HG03045 (cell line): Measurements from ENCODE around the gene TLK2.

Source experiments
- ATAC-seq: cut with Tn5 transposase; IDR thresholded peaks from one replicate; pipeline ENCODE4 v1.9.1; 2021; ENCODE audit warnings: mild to moderate bottlenecking, moderate library complexity; ENCODE audit not compliant: unreplicated experiment

The TLK2 gene

GRCh38 chr17:62627219-62627903, 148.7 kb downstream of the TLK2 start, which contains the start of gene MRC2:
TSS of gene MRC2 (plus strand) at chr17:62627670. CDS start at chr17:62627803, 133 bp downstream.
- no peak for ATAC-seq

DNA sequence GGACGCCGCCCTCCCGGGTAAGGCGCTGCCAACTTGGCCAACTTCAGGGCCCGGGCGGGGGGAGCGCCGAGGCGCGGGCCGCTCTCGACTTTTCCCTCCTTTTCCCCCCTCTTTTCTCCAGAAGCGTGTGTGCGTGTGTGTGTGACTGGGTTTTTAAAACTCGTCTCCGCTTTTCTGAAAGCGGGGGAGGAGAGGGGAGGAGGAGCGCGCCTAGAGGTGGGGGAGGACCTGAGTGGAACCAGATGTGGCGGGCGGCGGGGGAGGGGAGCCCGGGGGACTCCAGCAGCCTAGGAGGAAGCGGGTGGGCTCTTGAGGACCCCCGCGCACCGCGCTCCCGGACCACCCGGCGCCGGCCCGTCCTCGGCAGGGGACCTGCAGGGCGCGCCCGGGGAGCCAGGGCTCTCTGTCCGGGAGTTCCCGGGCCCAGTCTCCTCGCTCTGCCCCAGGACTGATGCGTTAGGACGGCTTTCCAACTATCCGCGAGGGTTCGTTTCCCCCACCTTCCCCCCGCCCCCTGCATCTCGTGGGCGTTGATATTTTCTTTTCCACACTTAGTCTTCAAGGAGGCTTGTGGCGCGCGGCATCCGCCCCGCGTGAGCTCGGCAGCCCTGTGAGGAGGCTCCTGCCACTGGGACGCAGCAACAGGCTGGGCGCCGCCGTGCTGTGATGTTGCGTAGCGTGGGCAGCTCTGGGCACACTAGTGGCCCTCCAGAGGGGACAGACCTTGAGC, 149.4 kb downstream of the TLK2 start:
- ATAC-seq, result no peak

GRCh38 chr17:62628831-62629555, 150.4 kb downstream of the TLK2 start:
- no peak for ATAC-seq

DNA sequence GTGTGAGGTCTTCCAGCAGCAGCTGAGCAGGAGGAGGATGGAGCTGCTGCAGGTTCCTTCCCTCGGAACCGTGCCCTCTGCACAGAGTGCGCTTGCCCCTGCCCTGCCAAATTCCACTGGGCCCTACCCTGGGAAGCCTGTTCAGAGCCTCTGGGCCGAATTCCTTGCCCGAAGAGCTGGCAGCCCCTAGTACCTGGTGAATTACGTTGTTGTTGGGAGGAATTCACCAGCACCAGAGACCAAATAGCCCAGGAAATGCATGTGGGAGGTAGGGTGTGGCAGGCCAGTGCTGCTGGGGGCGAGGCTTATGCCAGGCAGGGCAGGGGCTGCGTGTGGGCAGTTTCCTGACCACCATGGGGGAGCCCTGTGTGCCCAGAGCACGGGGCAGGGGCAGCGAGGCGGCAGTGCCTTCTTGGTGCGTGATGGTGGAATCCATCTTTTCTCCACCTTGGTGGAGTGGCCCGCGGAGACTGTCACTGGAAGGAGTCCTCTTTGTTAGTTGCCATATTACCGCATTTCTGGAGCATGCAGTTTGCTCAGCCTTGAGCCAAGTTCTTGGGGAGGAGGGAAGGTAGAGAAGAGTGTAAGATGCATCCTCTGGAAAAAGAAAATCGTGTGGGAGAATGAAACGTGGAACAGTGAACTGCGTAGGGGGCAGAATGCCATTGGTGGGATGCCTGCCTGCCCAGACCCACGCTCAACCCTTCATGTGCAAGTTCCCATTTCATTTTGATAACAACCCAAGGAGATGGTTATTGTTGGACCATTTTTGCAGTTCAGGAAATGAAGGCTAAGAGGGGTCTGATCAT, 151.1 kb downstream of the TLK2 start:
- ATAC-seq, result no peak

DNA sequence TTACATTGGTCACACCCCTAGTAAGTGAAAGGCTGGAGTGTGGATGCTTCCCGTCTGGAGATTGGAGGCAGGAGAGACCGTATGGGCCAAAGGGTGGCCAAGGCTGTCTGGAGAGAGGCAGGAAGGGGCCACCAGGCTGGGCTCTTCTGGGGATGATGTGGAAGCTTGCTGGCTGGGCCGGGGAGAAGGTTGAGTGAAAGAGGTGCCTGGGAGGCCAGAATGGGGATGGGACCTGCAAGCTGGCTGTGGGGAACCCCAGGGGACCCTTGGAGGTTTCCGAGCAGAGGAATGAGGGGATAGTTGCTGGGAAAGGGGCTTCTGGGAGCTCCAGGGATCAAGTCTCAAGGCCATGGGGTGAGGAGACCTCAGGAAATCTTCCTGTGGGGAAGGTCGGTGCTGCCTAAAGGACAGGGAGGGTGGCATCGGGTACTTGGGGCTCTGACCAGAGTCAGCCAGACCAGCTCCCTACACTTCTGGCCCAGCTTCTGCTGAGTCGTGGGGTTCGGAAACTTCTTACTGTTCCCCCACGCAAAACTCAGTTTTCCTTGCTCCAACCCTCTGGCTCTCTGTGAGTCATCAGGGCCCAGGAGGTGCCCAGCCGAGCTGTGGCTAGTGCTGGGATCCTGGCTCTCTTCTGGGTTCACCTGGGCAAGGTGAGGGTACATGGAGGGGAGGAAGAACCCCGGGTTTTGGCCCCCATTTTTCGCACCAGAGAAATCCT, 151.9 kb downstream of the TLK2 start:
- no peak for ATAC-seq

DNA sequence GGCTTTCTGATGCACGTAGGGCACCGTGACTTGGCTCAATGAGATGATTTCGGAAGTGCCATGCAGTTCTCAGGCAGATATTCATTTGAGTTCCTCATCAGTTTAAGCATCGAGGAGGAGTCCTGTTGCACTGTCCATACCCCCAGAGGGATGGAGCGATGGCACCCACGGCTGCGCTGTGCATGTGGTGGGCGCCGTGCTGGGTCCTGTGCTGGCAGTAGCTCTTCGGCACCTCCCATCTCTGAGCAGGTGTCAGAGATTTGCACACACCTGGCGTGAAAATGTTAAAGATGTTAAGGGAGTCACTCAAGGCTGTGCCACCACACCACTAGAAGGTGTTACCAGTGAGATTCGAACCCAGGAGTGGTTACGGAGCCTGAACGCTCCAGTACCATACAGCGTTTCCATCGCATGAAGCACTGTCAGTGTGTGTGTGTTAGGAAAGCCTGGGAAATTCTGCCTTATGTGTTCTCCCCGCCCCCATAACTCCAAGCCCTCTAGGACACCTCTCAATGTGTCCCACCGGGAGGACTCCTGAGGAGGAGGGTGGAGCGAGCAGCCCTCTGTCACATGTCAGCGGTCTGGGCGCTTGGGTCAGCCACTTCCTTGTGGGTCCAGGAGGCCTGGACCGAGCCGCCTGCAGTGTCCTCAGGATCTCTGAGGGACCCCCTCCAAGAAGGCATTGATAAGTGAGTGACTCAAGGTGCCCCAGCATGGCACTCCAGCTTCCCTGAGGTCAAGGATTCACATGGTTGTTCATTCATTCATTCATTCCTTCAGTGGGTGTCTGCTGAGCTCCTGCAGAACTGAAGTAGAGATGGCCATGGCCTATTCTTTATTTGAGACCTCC, 152.7 kb downstream of the TLK2 start:
- ATAC-seq, result no peak

DNA sequence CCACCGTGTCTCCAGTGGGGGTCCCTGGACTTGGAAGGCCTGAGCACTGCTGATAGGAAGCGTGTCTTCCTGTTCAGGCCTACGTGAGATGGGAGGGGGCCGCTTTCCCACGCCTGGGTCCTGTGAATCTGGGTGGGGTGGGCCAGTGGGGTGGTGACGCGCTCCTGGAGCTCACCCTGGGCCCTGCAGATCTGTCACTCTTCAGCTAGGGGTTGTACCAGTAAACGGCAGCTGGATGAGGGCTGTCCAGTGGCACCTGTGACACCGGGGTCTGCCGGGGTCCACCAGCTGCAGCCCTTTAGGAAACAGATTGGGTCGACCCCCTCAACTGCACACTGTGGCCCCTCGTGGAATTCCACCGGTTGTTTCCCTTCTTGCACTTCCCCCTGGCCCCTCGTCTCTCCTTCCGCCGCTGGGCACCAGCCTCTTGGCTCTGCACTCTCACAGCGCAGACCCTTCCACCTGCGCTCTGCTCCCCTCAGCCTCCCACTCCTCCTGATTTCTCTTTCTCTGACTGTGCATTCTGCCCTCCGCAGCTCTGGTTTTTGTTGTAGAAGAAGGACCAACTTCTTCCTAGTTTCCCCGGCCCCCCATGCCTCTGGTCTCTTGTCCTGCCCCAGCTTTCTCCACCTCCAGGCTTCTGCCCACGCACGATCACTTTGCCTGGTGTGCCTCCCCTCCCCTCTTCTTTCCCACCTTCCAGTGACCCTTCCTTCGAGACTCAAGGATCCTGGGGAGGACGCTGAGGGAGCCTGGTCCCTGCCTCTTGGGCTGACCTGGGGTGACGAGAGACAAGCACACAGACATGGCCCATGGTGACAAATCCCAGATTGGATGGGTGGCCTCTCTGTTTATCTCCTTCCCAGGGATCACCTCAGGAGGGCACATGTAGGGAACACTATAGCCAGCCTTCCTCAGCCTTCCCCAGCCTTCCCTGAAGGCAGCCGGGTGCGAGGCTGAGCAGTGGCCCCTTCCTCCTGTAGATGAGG, 153.6 kb downstream of the TLK2 start:
- ATAC-seq, result no peak

- ATAC-seq, result no peak
Measured at GRCh38 chr17:62637809-62638208, 159.2 kb downstream of the TLK2 start.

DNA sequence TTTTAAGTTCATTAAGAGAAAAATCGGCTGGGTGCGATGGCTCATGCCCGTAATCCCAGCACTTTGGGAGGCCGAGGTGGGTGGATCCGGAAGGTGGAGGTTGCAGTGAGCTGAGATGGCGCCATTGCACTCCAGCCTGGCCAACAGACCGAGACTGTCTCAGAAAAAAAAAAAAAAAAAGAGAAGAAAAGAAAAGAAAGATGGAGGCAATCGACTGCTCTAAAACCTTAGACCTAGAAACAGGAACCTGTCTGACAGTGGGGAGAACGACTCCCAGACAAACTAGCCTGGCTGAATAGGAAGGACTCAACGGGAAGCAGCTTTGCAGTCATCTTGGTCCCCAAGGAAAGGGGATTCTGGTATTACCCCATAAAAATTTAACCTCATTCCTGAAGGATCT, 162.5 kb downstream of the TLK2 start:
- no peak for ATAC-seq

- ATAC-seq, result no peak
Measured at GRCh38 chr17:62641951-62642350, 163.3 kb downstream of the TLK2 start.

GRCh38 chr17:62643496-62643895, 164.9 kb downstream of the TLK2 start:
- no peak for ATAC-seq

DNA sequence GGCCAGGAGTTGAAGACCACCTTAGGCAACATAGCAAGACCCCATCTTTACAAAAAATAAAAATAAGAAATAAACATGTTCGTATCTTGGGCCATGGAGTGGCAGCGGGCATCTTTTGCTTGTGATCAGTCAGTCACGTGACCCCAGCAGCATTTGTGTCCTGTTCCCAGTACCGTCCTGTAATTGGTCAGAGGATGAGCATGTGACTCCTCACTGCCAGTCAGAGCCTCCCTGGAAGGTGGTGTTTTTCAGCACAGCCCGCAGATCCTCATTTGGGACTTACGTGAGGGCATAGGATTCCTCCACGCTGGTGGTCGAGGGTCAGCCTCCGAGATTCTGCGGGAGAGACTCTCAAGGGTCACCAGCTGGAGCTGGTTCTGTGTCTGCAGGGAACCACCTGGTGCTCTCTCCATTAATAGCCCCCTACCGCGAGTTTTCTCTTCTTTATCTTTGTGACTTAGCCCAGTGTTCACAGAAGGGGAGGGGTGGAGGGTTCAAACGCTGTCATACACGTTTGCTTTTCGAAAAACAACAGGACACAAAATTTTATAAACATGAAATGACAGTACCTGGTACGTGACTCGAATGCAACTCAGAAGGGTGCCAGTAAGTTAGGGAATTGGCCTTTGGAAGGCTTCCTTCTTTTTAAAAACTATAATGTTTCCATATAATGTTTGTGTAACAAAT, 166.0 kb downstream of the TLK2 start:
- ATAC-seq, result no peak

DNA sequence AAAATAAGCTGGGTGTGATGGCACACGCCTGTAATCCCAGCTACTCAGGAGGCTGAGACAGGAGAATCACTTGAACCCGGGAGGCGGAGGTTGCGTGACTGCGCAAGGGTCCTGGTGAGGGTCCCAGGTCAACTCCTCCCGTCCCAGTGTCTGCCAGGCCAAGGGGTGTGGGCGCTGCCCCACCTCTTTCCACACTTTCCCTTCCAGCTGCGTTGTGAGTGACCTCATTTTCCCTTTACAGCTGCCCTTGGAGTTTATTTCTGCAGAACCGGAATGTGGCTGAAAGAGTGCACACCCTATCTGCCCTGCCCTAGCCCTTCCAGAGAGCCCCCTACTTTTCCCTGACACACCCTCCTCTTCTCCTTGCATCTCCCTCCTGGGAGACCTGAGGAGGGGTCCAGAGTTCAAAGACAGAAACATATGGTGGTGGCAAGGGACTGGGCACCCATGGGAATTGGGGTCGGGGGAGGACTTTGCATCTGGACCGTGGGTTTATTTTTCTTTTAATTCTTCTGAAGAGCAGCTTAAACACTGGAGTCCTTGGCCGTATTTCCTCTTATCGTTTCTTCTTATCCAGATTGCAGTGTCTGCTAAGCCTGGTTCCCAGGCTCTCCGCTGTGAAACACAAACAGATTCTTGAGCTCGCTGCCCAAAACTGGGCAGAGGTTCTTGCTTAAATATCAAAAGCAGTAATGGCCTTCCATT, 169.8 kb downstream of the TLK2 start:
- ATAC-seq, result no peak

- no peak for ATAC-seq
Measured at GRCh38 chr17:62648956-62649294, 170.3 kb downstream of the TLK2 start.

DNA sequence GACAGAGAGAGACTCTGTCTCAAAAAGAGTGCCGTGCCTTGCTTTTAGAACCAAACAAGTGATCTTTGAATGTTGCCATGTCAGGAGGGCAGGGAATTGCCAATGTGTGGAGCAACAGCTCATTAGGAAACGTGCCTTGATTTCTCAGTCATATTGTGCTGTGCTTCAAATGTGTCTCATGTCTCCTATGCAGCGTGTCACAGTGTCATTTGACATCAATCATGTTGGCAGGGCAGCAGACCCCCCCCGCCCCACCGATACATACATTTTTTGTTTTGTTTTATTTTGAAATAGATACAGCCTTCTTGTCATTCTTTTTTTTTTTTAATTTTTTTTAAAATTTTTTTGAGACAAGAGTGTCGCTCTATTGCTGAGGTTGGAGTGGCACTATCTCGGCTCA, 170.9 kb downstream of the TLK2 start:
- no peak for ATAC-seq

GRCh38 chr17:62650587-62650986, 172.0 kb downstream of the TLK2 start:
- no peak for ATAC-seq
